ENCODE results near the gene PNLIPRP2. TPM values are rescaled to one million over a fixed set of nuclear protein-coding genes. Genes with fewer than 3 reads are reported as not detected.

Gene PNLIPRP2
- total RNA-seq, 4 donors from 2014 or later, result not detected

DNA sequence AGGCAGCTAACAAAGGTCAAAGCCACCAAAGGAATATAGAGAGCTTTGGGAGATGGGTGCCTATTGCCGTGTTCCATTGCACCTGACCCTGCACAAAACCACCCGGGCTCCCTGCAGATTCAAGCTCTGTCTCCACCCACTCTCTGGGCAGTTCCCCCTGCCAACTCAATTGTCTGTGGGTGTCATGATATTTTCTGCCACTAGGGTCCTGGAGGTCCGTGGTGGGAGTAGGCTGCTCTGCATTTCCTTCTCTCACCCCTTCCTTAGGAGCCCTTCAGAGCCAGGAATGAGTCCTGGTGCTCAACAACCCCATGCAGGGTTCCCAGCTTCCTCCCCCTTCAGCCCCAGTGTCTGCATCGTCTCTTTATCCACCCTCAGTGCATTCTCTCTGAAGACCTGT lies 34.1 kb downstream of the PNLIPRP2 start:
- TF ChIP-seq, protein P1, sequence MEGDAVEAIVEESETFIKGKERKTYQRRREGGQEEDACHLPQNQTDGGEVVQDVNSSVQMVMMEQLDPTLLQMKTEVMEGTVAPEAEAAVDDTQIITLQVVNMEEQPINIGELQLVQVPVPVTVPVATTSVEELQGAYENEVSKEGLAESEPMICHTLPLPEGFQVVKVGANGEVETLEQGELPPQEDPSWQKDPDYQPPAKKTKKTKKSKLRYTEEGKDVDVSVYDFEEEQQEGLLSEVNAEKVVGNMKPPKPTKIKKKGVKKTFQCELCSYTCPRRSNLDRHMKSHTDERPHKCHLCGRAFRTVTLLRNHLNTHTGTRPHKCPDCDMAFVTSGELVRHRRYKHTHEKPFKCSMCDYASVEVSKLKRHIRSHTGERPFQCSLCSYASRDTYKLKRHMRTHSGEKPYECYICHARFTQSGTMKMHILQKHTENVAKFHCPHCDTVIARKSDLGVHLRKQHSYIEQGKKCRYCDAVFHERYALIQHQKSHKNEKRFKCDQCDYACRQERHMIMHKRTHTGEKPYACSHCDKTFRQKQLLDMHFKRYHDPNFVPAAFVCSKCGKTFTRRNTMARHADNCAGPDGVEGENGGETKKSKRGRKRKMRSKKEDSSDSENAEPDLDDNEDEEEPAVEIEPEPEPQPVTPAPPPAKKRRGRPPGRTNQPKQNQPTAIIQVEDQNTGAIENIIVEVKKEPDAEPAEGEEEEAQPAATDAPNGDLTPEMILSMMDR (IDR thresholded peaks at IDR 0.05), result no peak
- no peak for TF ChIP-seq POLR2A (IDR thresholded peaks at IDR 0.05)
- no peaks in the 10 kb centered on the region for H3K4me1 ChIP-seq

DNA sequence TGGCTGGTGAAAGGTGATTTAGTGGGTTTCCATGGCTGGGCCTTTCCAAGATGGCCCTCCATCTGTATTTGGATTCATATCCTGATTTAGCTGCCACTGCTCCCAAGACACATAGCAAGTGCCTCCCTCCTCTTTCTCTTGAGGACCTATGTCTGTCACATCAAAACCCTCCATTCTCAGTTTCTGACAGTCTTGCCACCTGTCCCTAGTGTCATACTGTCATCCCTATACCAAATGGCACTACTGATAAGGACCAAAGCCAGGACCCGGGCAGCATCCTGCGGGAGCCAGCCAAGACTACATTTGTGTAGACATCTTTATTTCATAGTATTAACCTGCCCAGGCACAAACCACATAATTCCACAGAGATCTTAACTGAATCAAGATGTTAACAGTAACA lies 34.8 kb downstream of the PNLIPRP2 start:
- Histone ChIP-seq H3K9me3 (no peaks in the 10 kb centered on the region), H3K36me3 (no peaks in the 10 kb centered on the region), H3K4me3 (no peak overlapping the region), H3K4me1 (no peaks in the 10 kb centered on the region), H3K27ac (no peak overlapping the region), H3K27me3 (no peaks in the 10 kb centered on the region)
- TF ChIP-seq, protein P1 (IDR thresholded peaks at IDR 0.05), result no peak
- no peak for DNase-seq
- intact Hi-C loops (cut with DNase I; ENCODE audit: low total_unique reads), result no loop called here

More for the DNA sequence above, 34.1 kb downstream of the PNLIPRP2 start:
- DNase-seq, result no peak
- Histone ChIP-seq H3K27ac (no peak overlapping the region), H3K27me3 (no peaks in the 10 kb centered on the region), H3K36me3 (no peaks in the 10 kb centered on the region), H3K9me3 (no peaks in the 10 kb centered on the region), H3K4me3 (no peak overlapping the region)
- intact Hi-C loops (cut with DNase I; ENCODE audit: low total_unique reads), result no loop called here

DNA sequence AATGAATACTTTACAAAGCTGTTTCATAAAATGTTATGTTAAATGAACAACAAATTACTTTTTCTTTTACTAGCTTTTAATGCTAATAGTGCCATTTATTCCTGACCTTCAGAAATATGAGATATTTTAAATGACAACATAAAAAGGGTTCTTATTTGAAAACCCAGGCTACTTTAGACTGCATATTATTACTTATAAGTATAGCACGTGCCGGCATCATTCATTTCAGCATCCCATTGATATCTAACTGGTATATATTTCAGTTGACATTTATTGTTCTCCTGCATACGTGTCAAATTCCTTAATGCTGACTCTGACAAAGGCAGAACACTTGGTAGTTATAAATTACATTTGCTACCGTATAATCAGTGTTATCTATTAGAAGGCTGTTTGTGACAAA lies 35.3 kb downstream of the PNLIPRP2 start:
- Histone ChIP-seq H3K27me3 (no peaks in the 10 kb centered on the region), H3K9me3 (no peaks in the 10 kb centered on the region), H3K4me3 (no peak overlapping the region), H3K4me1 (no peaks in the 10 kb centered on the region), H3K27ac (no peak overlapping the region), H3K36me3 (no peaks in the 10 kb centered on the region)
- no peak for DNase-seq
- TF ChIP-seq, protein P1 (IDR thresholded peaks at IDR 0.05), result no peak
- no peak for TF ChIP-seq POLR2A (IDR thresholded peaks at IDR 0.05)
- intact Hi-C loops (cut with DNase I; ENCODE audit: low total_unique reads), result no loop called here

DNA sequence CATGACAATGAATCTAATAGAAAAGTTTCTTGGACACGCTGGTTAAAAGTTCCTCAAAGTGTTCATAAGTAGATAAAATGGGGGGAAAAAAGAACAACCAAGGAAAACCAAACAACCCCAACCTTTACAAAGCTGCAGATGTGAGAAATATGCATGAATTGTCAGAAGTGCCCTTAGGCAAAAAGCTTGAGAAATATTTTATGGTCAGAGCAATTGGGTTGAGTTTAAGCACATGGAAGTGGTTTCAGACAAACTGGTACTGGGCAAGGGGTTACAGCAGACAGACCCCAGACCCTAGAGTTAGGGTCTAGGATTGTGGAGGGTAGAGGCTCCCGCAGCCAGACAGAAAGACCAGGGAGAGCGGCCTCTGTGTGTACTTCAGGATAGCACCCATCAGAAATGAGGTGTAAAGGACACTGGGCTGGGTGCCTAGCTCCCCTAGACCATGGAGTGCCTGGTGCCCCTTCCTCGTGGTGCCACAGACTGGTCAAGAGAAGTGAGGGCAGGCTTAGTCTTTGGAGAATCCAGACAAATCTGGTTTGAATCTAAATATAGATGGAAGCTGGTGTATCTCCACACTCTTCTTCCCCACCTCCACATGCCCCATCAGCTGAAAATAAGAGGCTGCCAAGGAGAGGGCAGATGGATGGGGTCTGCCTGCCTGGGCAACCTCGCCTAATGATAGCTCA lies 37.3 kb downstream of the PNLIPRP2 start:
- no peak for DNase-seq
- intact Hi-C loops (cut with DNase I; ENCODE audit: low total_unique reads), result no loop called here
- H3K27ac ChIP-seq, result no peak overlapping the region
- TF ChIP-seq, protein P1 (IDR thresholded peaks at IDR 0.05), result no peak
- no peak for TF ChIP-seq POLR2A (IDR thresholded peaks at IDR 0.05)
- H3K4me1 ChIP-seq, result no peaks in the 10 kb centered on the region
- H3K36me3 ChIP-seq, result no peaks in the 10 kb centered on the region
- H3K9me3 ChIP-seq, result no peaks in the 10 kb centered on the region
- H3K4me3 ChIP-seq, result no peak overlapping the region
- no peaks in the 10 kb centered on the region for H3K27me3 ChIP-seq

DNA sequence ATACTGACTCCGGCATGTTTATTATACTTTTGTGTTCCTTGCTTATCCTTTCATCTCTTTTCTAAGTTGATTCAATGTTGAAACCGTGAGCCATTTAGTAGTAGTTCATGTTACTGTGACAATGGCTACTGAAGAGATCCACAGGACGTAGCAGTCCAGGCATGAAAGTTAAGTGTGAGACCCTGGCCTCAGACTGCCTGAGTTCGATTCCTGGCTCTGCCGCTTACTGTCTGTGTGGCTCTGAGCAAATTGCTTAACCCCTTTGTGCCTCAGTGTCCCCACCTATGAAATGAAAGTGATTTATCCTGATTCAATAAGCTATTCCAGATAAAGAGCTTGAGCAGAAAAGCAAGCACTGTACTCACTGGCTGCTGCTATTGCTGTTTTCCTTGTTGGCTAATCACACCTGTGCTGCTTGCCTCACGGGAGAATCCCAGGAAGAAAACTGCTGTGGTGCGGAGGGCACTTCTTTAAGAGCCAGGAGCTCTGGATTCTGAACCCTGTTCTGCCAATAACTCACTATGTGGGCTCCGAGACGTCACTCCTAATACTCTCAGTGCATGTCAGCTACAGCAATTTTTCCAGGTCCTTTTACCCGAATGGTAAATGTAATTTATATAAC lies 38.4 kb downstream of the PNLIPRP2 start:
- no peak overlapping the region for H3K27ac ChIP-seq
- intact Hi-C loops (cut with DNase I; ENCODE audit: low total_unique reads), result no loop called here
- no peaks in the 10 kb centered on the region for H3K27me3 ChIP-seq
- no peak for DNase-seq
- no peaks in the 10 kb centered on the region for H3K4me1 ChIP-seq
- TF ChIP-seq, protein P1 (IDR thresholded peaks at IDR 0.05), result no peak
- TF ChIP-seq POLR2A (IDR thresholded peaks at IDR 0.05), result no peak
- no peaks in the 10 kb centered on the region for H3K9me3 ChIP-seq
- no peak overlapping the region for H3K4me3 ChIP-seq
- H3K36me3 ChIP-seq, result no peaks in the 10 kb centered on the region
